SJCRH30 (cell line): Measurements from ENCODE around the gene C6orf132. TPM values are rescaled to one million over a fixed set of nuclear protein-coding genes. Genes with fewer than 3 reads are reported as not detected.

Experiments used
- DNase-seq, 2 experiments: peaks; one replicate each; pipeline ENCODE4 v3.0.0-alpha.2; 2015 to 2020
- H3K27ac ChIP-seq: fragments of 250-450 bp; sonication (Bioruptor Pico); 2 replicates; pipeline ENCODE4 v1.5.1; 2020; ENCODE audit warnings: mild to moderate bottlenecking, moderate library complexity
- H3K27me3 ChIP-seq: fragments of 250-450 bp; sonication (Bioruptor Pico); 2 replicates; pipeline ENCODE4 v1.5.1; 2020; ENCODE audit warnings: mild to moderate bottlenecking, moderate library complexity
- H3K36me3 ChIP-seq: fragments of 250-450 bp; sonication (Bioruptor Pico); 2 replicates; pipeline ENCODE4 v1.5.1; 2020; ENCODE audit warnings: mild to moderate bottlenecking, moderate library complexity
- H3K4me1 ChIP-seq: fragments of 250-450 bp; sonication (Bioruptor Pico); 2 replicates; pipeline ENCODE4 v1.5.1; 2020; ENCODE audit warnings: mild to moderate bottlenecking, moderate library complexity
- H3K4me3 ChIP-seq: fragments of 250-450 bp; sonication (Bioruptor Pico); 2 replicates; pipeline ENCODE4 v1.5.1; 2020; ENCODE audit warnings: mild to moderate bottlenecking, moderate library complexity
- H3K9me3 ChIP-seq: fragments of 250-450 bp; sonication (Bioruptor Pico); replicated peaks from 2 replicates; pipeline ENCODE4 v1.5.1; 2020; ENCODE audit warnings: mild to moderate bottlenecking, moderate library complexity
- total RNA-seq: library from RNA; depleted of rRNA; stranded (reverse); fragments of >200 nt; shearing (Covaris generic); gene quantifications from 2 replicates; pipeline ENCODE4 v1.2.3, GENCODE V29; 2014; rRNA removed

Gene C6orf132
- total RNA-seq, 1 experiment from 2014 or later = not detected

DNA sequence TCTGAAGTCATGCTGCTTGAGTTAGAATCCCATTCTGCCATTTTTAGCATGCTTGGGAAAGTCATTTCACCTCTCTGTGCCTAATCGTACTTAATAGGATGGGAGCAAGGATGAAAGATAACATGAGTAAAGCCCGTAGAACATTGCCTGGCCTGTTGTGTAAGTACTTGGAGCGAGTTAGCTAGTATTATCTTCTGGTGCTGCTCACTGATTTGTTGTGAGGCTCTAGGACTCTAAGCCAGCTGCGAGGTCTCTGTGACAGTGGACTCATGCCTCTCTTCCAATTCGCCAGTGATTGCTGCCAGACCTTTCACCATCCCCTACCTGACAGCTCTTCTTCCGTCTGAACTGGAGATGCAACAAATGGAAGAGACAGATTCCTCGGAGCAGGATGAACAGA lies 74.2 kb downstream of the C6orf132 start:
- H3K4me3 ChIP-seq = no peak overlapping the region
- H3K9me3 ChIP-seq = no peaks in the 10 kb centered on the region
- no peaks in the 10 kb centered on the region for H3K27me3 ChIP-seq
- H3K4me1 ChIP-seq = no peaks in the 10 kb centered on the region
- no peak for DNase-seq
- H3K27ac ChIP-seq = no peak overlapping the region
- H3K36me3 ChIP-seq = peaks cover 48% of the 10 kb centered on the region

DNA sequence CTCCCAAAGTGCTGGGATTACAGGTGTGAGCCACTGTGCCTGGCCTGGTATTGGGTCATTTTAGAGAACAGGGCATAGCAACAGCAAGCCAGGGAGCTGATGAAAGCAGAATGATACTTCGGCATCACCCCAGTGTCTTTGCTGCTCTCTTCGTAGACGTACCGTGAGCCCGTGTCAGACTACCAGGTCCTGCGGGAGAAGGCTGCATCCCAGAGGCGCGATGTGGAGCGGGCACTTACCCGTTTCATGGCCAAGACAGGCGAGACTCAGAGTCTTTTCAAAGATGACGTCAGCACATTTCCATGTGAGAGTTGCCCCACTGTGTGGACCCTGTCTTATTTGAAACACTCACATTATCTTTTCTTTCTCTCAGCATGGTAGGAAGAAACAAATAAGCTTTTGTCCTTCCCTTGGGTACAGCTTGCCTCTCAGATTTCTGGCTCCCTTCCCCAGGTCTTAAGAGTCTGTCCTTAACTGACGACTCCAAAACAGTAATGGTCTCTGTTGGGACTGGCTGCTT lies 76.2 kb downstream of the C6orf132 start:
- DNase-seq = no peak
- H3K9me3 ChIP-seq = no peaks in the 10 kb centered on the region
- H3K4me1 ChIP-seq = no peaks in the 10 kb centered on the region
- no peak overlapping the region for H3K4me3 ChIP-seq
- H3K36me3 ChIP-seq = peaks cover 47% of the 10 kb centered on the region
- H3K27ac ChIP-seq = no peak overlapping the region
- no peaks in the 10 kb centered on the region for H3K27me3 ChIP-seq

DNA sequence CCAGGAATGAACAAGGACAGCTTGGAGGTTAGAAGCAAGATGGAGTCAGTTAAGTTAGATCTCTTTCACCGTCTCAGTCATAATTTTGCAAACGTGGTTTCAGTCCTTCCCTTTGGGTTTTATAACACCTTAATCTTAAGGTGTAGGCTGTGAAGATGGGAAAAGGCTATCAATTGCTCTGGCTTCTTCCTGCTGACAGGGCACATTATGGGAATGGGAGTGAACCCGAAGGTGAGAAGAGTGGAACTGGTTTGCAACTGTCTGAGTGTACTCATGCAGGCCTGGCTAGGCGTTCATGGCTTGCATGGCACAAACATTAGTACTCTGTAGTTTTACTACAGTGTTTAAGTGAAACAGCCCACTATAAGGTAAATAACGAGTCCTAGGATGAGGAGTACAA lies 82.7 kb downstream of the C6orf132 start:
- H3K4me1 ChIP-seq = no peaks in the 10 kb centered on the region
- no peak for DNase-seq
- no peaks in the 10 kb centered on the region for H3K9me3 ChIP-seq
- H3K36me3 ChIP-seq = peaks cover 60% of the 10 kb centered on the region
- H3K27me3 ChIP-seq = no peaks in the 10 kb centered on the region
- no peak overlapping the region for H3K4me3 ChIP-seq
- no peak overlapping the region for H3K27ac ChIP-seq

DNA sequence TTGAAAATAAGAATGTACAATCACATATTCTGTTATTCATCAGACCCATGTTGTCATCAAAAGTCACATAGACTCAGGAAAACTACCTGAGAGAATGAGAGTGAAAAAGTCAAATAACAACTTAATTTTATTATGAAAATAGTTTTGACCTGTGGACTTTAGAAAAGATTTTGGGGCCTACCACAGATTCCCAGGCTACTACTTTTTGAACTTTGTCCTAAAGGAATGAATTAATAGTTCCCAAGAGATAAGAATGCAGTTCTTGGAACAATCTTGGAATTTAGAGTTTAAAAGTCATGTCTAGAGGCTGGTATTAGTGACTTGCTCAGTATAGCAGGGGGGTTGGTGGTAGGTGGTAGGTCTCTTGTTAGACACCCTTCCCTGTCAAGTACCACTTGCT lies 88.8 kb downstream of the C6orf132 start:
- Histone ChIP-seq H3K9me3 (no peaks in the 10 kb centered on the region), H3K27ac (no peak overlapping the region), H3K4me3 (no peak overlapping the region), H3K4me1 (no peaks in the 10 kb centered on the region; the same call in 1 of the 2 replicates), H3K36me3 (peaks cover 37% of the 10 kb centered on the region), H3K27me3 (no peaks in the 10 kb centered on the region)
- DNase-seq = no peak

DNA sequence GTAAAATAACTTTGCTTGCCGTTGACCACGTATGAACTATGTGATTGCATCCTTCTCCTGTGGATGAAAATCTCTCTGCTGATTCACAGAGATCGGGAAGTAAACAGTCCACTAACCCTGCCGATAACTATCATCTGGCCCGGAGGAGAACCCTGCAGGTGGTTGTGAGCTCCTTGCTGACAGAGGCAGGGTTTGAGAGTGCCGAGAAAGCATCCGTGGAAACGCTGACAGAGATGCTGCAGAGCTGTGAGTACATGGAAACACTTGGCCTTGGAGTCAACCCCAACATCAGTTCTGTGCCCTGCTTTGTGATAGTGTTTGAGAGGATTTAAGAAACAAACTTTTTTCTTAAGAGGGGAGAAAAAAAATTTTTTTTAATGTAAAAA lies 91.2 kb downstream of the C6orf132 start:
- H3K4me3 ChIP-seq = peak overlapping the region; percentile 91
- no peak for DNase-seq
- H3K4me1 ChIP-seq = peaks cover 17% of the 10 kb centered on the region
- peaks cover 16% of the 10 kb centered on the region; the same call in 1 of the 2 replicates for H3K36me3 ChIP-seq
- no peaks in the 10 kb centered on the region for H3K27me3 ChIP-seq
- H3K27ac ChIP-seq = no peak overlapping the region
- H3K9me3 ChIP-seq = no peaks in the 10 kb centered on the region

Other genes with a start within 250 kb of the C6orf132 start
- gene USP49, start 247.2 kb downstream of the C6orf132 start, total RNA-seq = 6.4 and 7.3 TPM in 2 replicates
- 33.4 and 34.8 TPM in 2 replicates for gene MED20, start 221.5 kb downstream of the C6orf132 start, total RNA-seq
- 32.3 and 36.9 TPM in 2 replicates for gene BYSL, start 221.1 kb downstream of the C6orf132 start, total RNA-seq
- 150 and 159 TPM in 2 replicates for gene CCND3, start 200.8 kb downstream of the C6orf132 start, total RNA-seq
- gene TAF8, start 92.1 kb downstream of the C6orf132 start, total RNA-seq = 37.0 and 43.1 TPM in 2 replicates
- gene GUCA1A, start 30.7 kb upstream of the C6orf132 start, total RNA-seq = not detected in 2 replicates
- gene GUCA1B, start 52.3 kb upstream of the C6orf132 start, total RNA-seq = 0.14 and 0.25 TPM in 2 replicates
- gene MRPS10, start 75.2 kb upstream of the C6orf132 start, total RNA-seq = 57.2 and 59.5 TPM in 2 replicates